Esophagus squamous epithelium (tissue), 5 donors: Measurements from ENCODE around the gene RBM39. TPM values are rescaled to one million over a fixed set of nuclear protein-coding genes. Genes with fewer than 3 reads are reported as not detected.
"Not testable (repeated sequence)": the region's sequence is repeated elsewhere in the genome, so short reads cannot be mapped to it uniquely, and the experiment has no call there.

Experiments
- DNase-seq: peaks from one replicate; lab custom pipeline; 2025; lab: John Stamatoyannopoulos, UW
- H3K27ac ChIP-seq, 4 donors: fragments of 200-600 bp; sonication (generic); one replicate each; pipeline ENCODE4 v1.5.1; 2016 to 2019; ENCODE audit warnings: mild to moderate bottlenecking in 1 of 4
- H3K27me3 ChIP-seq, 4 donors: fragments of 200-600 bp; sonication (generic); 1 replicate in 3 of 4; 2 replicates in 1 of 4; pipeline versions ENCODE4 v1.5.1 to v1.6.0; 2017 to 2021; ENCODE audit warnings: antibody characterized with exemption in 1 of 4
- H3K36me3 ChIP-seq, 3 donors: fragments of 200-600 bp; sonication (generic); one replicate each; pipeline ENCODE4 v1.5.1; 2016 to 2019
- H3K4me1 ChIP-seq, 3 donors: fragments of 200-600 bp; sonication (generic); one replicate each; pipeline ENCODE4 v1.5.1; 2017 to 2019
- H3K4me3 ChIP-seq, 4 donors: fragments of 200-600 bp; sonication (generic); 1 replicate in 3 of 4; 2 replicates in 1 of 4; pipeline ENCODE4 v1.5.1; 2016 to 2019; ENCODE audit warnings: mild to moderate bottlenecking in 2 of 4, moderate library complexity in 1 of 4
- H3K9me3 ChIP-seq, 3 donors: fragments of 200-600 bp; sonication (generic); one replicate each; pipeline ENCODE4 v1.5.1; 2016 to 2019
- POLR2A ChIP-seq, 4 donors: fragments of 450-650 bp; IDR thresholded peaks; one replicate each; pipeline ENCODE4 v1.6.1; 2017; ENCODE audit warnings: antibody characterized with exemption in 4 of 4, mild to moderate bottlenecking in 4 of 4, moderate library complexity in 3 of 4
- WGBS, 2 donors: methylation state at CpG; one replicate each; pipeline ENCODE4 v1.1.5; 2018; 5-methylcytosine and 5-hydroxymethylcytosine counted together
- intact Hi-C: fragments of 100-400 bp; cut with DNase I; formaldehyde crosslinking; loops from one replicate; pipeline ENCODE4 v1.15.0; 2022
- total RNA-seq, 4 donors: library from RNA; depleted of rRNA; stranded (reverse); fragments of >200 nt; gene quantifications; one replicate each; pipeline ENCODE4 v1.1.0, GENCODE V29; 2016
- TF ChIP-seq, protein P1 (sequence below), 6 experiments: fragments of 450-650 bp in 4 of 6; fragments of 200-600 bp in 2 of 6; sonication (generic) in 2 of 6; IDR thresholded peaks; one replicate each; pipeline ENCODE4 v1.5.1; 2016 to 2019; ENCODE audit warnings: antibody characterized with exemption in 6 of 6, mild to moderate bottlenecking in 4 of 6, moderate library complexity in 4 of 6
- donor health status: DM: yes; HTN: yes; CAD: no.

The RBM39 gene
- total RNA-seq, 4 donors from 2014 or later, result 149 to 326 (median 182) TPM

GRCh38 chr20:35724321-35725230 lies 17.5 kb downstream of the RBM39 start:
- WGBS, 2 donors, result 76% methylated on average over 13 of the region's 13 CpGs
- TF ChIP-seq POLR2A (IDR thresholded peaks at IDR 0.05), result no peak
- TF ChIP-seq, protein P1, sequence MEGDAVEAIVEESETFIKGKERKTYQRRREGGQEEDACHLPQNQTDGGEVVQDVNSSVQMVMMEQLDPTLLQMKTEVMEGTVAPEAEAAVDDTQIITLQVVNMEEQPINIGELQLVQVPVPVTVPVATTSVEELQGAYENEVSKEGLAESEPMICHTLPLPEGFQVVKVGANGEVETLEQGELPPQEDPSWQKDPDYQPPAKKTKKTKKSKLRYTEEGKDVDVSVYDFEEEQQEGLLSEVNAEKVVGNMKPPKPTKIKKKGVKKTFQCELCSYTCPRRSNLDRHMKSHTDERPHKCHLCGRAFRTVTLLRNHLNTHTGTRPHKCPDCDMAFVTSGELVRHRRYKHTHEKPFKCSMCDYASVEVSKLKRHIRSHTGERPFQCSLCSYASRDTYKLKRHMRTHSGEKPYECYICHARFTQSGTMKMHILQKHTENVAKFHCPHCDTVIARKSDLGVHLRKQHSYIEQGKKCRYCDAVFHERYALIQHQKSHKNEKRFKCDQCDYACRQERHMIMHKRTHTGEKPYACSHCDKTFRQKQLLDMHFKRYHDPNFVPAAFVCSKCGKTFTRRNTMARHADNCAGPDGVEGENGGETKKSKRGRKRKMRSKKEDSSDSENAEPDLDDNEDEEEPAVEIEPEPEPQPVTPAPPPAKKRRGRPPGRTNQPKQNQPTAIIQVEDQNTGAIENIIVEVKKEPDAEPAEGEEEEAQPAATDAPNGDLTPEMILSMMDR (IDR thresholded peaks at IDR 0.05), result no peak
- H3K9me3 ChIP-seq, result no peaks in the 10 kb centered on the region
- intact Hi-C loops, result no loop called here
- DNase-seq, result no peak
- H3K27ac ChIP-seq, result no peak overlapping the region
- no peak overlapping the region for H3K4me3 ChIP-seq
- peaks cover 0 to 35% (median 0%) of the 10 kb centered on the region in 3 donors for H3K4me1 ChIP-seq
- H3K27me3 ChIP-seq, result no peaks in the 10 kb centered on the region
- peaks cover 49 to 100% (median 83%) of the 10 kb centered on the region in 3 donors for H3K36me3 ChIP-seq

DNA sequence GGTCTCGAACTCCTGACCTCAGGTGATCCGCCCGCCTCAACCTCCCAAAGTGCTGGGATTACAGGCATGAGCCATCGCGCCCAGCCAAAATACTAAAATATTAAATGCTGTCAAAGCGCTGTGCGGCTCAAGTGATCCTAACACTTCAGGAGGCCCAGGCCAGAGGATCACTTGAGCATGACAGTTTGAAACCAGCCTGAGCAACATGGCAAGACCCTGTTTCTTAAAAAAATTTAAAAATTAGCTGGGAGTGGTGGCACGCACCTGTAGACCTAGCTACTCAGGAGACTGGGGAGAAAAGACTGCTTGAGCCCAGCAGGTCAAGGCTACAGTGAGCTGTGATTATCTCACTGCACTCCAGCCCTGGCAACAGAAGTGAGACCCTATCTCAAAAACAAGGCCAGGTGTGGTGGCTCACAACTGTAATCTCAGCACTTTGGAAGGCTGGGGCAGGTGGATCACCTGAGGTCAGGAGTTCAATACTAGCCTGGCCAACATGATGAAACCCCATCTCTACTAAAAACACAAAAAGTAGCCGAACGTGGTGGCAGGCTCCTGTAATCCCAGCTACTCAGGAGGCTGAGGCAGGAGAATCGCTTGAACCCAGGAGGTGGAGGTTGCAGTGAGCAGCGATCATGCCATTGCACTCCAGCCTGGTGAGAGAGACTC lies 18.3 kb downstream of the RBM39 start:
- Histone ChIP-seq H3K4me1 (peaks cover 0 to 35% (median 0%) of the 10 kb centered on the region in 3 donors), H3K36me3 (peaks cover 55 to 100% (median 83%) of the 10 kb centered on the region in 3 donors)
- H3K27ac ChIP-seq, H3K9me3 ChIP-seq, intact Hi-C loops, H3K4me3 ChIP-seq, H3K27me3 ChIP-seq, DNase-seq: not testable (repeated sequence)
- 90 to 92% methylated on average over 12 of the region's 12 CpGs for WGBS, 2 donors

DNA sequence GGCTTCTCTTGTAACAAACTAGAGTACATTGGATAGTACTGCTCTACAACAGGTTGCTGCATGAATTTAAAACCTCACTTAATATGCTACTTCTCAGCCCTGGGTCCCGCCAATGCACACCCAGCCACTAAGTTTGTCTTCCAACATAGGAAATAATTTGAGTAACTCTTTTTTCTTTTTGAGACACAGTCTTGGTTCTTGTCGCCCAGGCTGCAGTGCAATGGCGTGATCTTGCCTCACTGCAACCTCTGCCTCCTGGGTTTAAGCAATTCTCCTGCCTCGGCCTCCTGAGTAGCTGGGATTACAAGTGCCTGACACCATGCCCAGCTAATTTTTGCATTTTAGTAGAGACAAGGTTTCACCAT lies 18.8 kb downstream of the RBM39 start:
- DNase-seq, intact Hi-C loops, H3K27ac ChIP-seq, H3K9me3 ChIP-seq, H3K27me3 ChIP-seq, H3K4me3 ChIP-seq: not testable (repeated sequence)
- 85 to 95% methylated on average over 2 to 4 of the region's 4 CpGs for WGBS, 2 donors
- peaks cover 0 to 30% (median 0%) of the 10 kb centered on the region in 3 donors for H3K4me1 ChIP-seq
- peaks cover 61 to 100% (median 86%) of the 10 kb centered on the region in 3 donors for H3K36me3 ChIP-seq

DNA sequence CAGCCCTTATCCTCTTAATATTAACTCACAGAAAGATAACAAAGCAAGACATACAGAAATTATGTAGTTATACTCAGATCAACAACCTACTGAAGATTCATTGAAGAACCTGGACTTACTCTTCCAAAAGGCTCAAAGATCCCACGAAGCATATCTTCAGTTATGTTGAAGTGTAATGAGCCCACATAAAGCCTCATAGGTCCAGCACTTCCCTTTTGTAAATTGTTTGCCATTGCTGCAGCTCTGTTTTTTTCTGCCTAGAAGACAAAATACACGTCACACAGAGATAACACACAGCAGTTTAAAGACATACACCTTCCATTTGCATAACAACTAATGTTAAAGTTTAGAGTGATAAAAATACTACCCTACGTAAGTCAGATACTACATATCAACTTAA lies 20.4 kb downstream of the RBM39 start:
- 64 to 66% methylated on average over 3 of the region's 3 CpGs for WGBS, 2 donors
- H3K27ac ChIP-seq, result no peak overlapping the region
- peaks cover 51 to 100% (median 79%) of the 10 kb centered on the region in 3 donors for H3K36me3 ChIP-seq
- no peaks in the 10 kb centered on the region for H3K9me3 ChIP-seq
- peaks cover 0 to 30% (median 0%) of the 10 kb centered on the region in 3 donors for H3K4me1 ChIP-seq
- H3K4me3 ChIP-seq, result no peak overlapping the region
- no peak for DNase-seq
- H3K27me3 ChIP-seq, result no peaks in the 10 kb centered on the region
- intact Hi-C loops, result no loop called here
- TF ChIP-seq, protein P1 (IDR thresholded peaks at IDR 0.05), result no peak
- TF ChIP-seq POLR2A (IDR thresholded peaks at IDR 0.05), result no peak

DNA sequence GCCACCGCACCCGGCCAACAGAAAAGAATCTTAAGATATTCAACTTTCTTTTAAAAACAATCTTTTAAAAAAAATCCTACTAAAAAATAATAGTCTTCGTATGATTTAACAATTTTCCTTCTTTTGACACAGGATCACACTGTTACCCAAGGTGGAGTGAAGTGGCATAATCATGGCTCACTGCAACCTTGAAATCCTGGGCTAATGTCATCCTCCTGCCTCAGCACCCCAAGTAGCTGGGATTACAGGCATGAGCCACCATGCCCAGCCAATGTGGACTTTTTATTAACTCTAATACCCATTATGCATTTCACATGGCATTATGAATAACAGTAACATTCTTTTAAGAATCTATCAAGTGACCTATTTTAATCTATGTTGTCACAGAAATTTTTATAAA lies 20.8 kb downstream of the RBM39 start:
- H3K9me3 ChIP-seq, result no peaks in the 10 kb centered on the region
- peaks cover 49 to 100% (median 78%) of the 10 kb centered on the region in 3 donors for H3K36me3 ChIP-seq
- H3K4me1 ChIP-seq, result peaks cover 0 to 30% (median 0%) of the 10 kb centered on the region in 3 donors
- H3K27me3 ChIP-seq, result no peaks in the 10 kb centered on the region
- WGBS, 2 donors, result 91 to 94% methylated on average over 3 of the region's 3 CpGs
- H3K4me3 ChIP-seq, result no peak overlapping the region
- intact Hi-C loops, result no loop called here
- no peak overlapping the region for H3K27ac ChIP-seq
- TF ChIP-seq POLR2A (IDR thresholded peaks at IDR 0.05), result no peak
- TF ChIP-seq, protein P1 (IDR thresholded peaks at IDR 0.05), result no peak
- no peak for DNase-seq
